ENCODE measurements around the gene RSPRY1. TPM values are rescaled to one million over a fixed set of nuclear protein-coding genes. Genes with fewer than 3 reads are reported as not detected.

RSPRY1 gene
- polyA plus RNA-seq, 1 of the 3 experiments (the other 2 are of a cell fraction) = 16.6 TPM

GRCh38 chr16:57202095-57202886 is 16.2 kb downstream of the RSPRY1 start:
- ChIA-PET CTCF (no interaction called here), POLR2A (no interaction called here)
- no peak for TF ChIP-seq RCOR1 (IDR thresholded peaks at IDR 0.05; ENCODE audit: low read length)
- TF ChIP-seq RFX5 (IDR thresholded peaks at IDR 0.05; ENCODE audit: low read length) = no peak
- TF ChIP-seq YY1 (IDR thresholded peaks at IDR 0.05; ENCODE audit: low read depth) = no peak
- no peak for TF ChIP-seq PBX3 (IDR thresholded peaks at IDR 0.05)
- no peak for TF ChIP-seq GATA2 (CRISPR knock-in tag; IDR thresholded peaks at IDR 0.05)
- TF ChIP-seq RAD21 (IDR thresholded peaks at IDR 0.05; ENCODE audit: low read length) = no peak
- no peak for TF ChIP-seq FOXJ3 (CRISPR knock-in tag; IDR thresholded peaks at IDR 0.05)
- TF ChIP-seq SIN3A (IDR thresholded peaks at IDR 0.05; ENCODE audit: borderline replicate concordance, low read depth, low read length) = no peak
- TF ChIP-seq, protein P1, sequence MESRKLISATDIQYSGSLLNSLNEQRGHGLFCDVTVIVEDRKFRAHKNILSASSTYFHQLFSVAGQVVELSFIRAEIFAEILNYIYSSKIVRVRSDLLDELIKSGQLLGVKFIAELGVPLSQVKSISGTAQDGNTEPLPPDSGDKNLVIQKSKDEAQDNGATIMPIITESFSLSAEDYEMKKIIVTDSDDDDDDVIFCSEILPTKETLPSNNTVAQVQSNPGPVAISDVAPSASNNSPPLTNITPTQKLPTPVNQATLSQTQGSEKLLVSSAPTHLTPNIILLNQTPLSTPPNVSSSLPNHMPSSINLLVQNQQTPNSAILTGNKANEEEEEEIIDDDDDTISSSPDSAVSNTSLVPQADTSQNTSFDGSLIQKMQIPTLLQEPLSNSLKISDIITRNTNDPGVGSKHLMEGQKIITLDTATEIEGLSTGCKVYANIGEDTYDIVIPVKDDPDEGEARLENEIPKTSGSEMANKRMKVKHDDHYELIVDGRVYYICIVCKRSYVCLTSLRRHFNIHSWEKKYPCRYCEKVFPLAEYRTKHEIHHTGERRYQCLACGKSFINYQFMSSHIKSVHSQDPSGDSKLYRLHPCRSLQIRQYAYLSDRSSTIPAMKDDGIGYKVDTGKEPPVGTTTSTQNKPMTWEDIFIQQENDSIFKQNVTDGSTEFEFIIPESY (IDR thresholded peaks at IDR 0.05; ENCODE audit: borderline replicate concordance, low read depth) = no peak
- no peak for TF ChIP-seq GABPA (IDR thresholded peaks at IDR 0.05; ENCODE audit: low read depth)
- TF ChIP-seq CHD2 (IDR thresholded peaks at IDR 0.05; ENCODE audit: low read length, partially characterized antibody) = no peak
- TF ChIP-seq FOXM1 (IDR thresholded peaks at IDR 0.05; ENCODE audit: low read depth) = no peak
- no peak for TF ChIP-seq SMC3 (IDR thresholded peaks at IDR 0.05; ENCODE audit: low read depth, low read length)
- H3K4me2 ChIP-seq = no peak overlapping the region
- no peak for DNase-seq
- no peaks in the 10 kb centered on the region for H3K9me2 ChIP-seq
- H4K20me1 ChIP-seq (ENCODE audit: insufficient read depth) = no peaks in the 10 kb centered on the region
- peaks cover 26 to 34% of the 10 kb centered on the region in 2 experiments for H3K36me3 ChIP-seq (replicated peaks in 1 of 2; ENCODE audit: control insufficient read depth in 1 of 2, insufficient read depth in 2 of 2, low read length in 1 of 2)
- H3K27ac ChIP-seq (ENCODE audit: low read depth in 2 of 2, low read length in 1 of 2) = no peak overlapping the region
- no peaks in the 10 kb centered on the region for H3K27me3 ChIP-seq (ENCODE audit: insufficient read depth)
- no peak overlapping the region for H2AFZ ChIP-seq (ENCODE audit: low read depth)
- H3K9ac ChIP-seq = no peak overlapping the region
- H3F3A ChIP-seq (replicated peaks; ENCODE audit: insufficient read depth) = peaks cover 6% of the 10 kb centered on the region
- H3K79me2 ChIP-seq (ENCODE audit: insufficient read depth) = peaks cover 62% of the 10 kb centered on the region
- WGBS (ENCODE audit: low lambda C conversion rate) = 95% methylated on average over 7 of the region's 7 CpGs
- H3K4me1 ChIP-seq (ENCODE audit: control insufficient read depth in 1 of 2, insufficient read depth in 2 of 2, low read depth in 1 of 2, low read length in 1 of 2) = peaks cover 0 to 8% of the 10 kb centered on the region in 2 experiments; a peak in 2 of 4 replicates
- no peak overlapping the region for H3K4me3 ChIP-seq (ENCODE audit: low read depth in 2 of 2, low read length in 1 of 2)
- H3K9me3 ChIP-seq = no peaks in the 10 kb centered on the region

DNA sequence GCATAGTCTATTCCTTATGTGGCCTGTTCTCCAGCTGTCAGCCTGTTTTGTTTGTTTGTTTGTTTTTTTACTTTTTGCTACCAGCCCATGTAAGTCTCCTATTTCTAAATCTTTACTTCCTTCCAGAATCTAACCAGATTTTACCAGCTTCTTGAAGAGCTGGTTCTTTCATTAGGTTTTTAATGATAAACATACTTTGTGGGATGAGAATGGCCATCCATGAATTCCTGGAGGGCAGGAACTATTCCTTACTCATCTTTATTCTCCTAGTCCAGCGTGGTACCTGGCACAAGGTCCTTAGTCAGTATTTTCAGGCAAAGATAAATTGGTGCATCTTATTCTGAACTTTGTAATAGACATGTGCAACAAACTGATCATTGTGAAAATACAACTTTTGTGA is 17.3 kb downstream of the RSPRY1 start:
- Histone ChIP-seq H3K27me3 (ENCODE audit: insufficient read depth) (no peaks in the 10 kb centered on the region), H2AFZ (ENCODE audit: low read depth) (no peak overlapping the region), H4K20me1 (ENCODE audit: insufficient read depth) (no peaks in the 10 kb centered on the region), H3K4me3 (ENCODE audit: low read depth in 2 of 2, low read length in 1 of 2) (no peak overlapping the region), H3K4me2 (no peak overlapping the region), H3K9ac (no peak overlapping the region), H3K9me3 (no peaks in the 10 kb centered on the region), H3K79me2 (ENCODE audit: insufficient read depth) (peaks cover 50% of the 10 kb centered on the region), H3F3A (replicated peaks; ENCODE audit: insufficient read depth) (peaks cover 6% of the 10 kb centered on the region), H3K4me1 (ENCODE audit: control insufficient read depth in 1 of 2, insufficient read depth in 2 of 2, low read depth in 1 of 2, low read length in 1 of 2) (peaks cover 0 to 2% of the 10 kb centered on the region in 2 experiments; a peak in 2 of 4 replicates), H3K36me3 (replicated peaks in 1 of 2; ENCODE audit: control insufficient read depth in 1 of 2, insufficient read depth in 2 of 2, low read length in 1 of 2) (peaks cover 33 to 40% of the 10 kb centered on the region in 2 experiments), H3K27ac (ENCODE audit: low read depth in 2 of 2, low read length in 1 of 2) (no peak overlapping the region; a peak in 1 of 4 replicates), H3K9me2 (no peaks in the 10 kb centered on the region)
- CTCF ChIA-PET = interaction anchor here (0.8 to 1.0 kb wide), 2 partner anchors 29 to 219 kb away, joined by 3 read pairs; no protein-coding TSS in a partner anchor
- 73% methylated on average over 1 of the region's 1 CpG for WGBS (ENCODE audit: low lambda C conversion rate)
- TF ChIP-seq, protein P2, sequence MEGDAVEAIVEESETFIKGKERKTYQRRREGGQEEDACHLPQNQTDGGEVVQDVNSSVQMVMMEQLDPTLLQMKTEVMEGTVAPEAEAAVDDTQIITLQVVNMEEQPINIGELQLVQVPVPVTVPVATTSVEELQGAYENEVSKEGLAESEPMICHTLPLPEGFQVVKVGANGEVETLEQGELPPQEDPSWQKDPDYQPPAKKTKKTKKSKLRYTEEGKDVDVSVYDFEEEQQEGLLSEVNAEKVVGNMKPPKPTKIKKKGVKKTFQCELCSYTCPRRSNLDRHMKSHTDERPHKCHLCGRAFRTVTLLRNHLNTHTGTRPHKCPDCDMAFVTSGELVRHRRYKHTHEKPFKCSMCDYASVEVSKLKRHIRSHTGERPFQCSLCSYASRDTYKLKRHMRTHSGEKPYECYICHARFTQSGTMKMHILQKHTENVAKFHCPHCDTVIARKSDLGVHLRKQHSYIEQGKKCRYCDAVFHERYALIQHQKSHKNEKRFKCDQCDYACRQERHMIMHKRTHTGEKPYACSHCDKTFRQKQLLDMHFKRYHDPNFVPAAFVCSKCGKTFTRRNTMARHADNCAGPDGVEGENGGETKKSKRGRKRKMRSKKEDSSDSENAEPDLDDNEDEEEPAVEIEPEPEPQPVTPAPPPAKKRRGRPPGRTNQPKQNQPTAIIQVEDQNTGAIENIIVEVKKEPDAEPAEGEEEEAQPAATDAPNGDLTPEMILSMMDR (IDR thresholded peaks at IDR 0.05) = no peak
- no peak for DNase-seq
- POLR2A ChIA-PET = no interaction called here

All from SK-N-SH (cell line).